ENCODE results near the gene ASCC3.

The ASCC3 gene

DNA sequence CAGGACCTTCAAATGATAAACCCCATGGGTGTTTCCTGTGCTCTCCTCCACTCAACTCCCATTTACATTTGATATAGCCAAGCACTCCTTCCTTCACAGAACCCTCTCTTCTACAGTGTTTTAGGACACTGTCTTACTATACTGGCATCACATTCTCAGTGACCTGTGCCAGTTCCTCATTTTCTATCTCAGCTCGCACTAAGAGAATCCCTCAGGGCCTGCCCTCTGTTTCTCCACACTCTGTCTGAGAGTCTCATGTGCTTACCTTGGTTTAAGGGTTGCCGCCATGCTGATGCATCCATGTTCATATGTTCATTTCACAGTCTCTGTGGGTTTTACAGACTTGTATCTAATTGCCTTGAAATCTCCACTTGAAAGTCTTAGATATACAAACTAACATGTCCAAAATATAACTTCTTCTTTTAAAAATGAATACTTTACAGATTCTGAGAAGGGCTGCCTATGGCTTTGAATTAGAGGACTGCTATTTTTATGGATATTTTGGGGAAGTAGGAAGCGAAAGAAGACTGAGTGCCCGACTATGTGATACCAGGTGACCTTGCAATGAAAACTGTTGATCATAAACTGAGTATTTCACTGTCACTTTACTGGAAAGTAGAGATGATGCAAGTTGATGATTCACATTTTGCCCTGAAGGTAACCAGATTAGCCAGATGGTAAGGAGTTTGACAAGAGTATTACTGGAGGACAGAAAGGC, 263.3 kb downstream of the ASCC3 start:
- no peak for TF ChIP-seq ZFX (IDR thresholded peaks at IDR 0.05; ENCODE audit: borderline replicate concordance)
- TF ChIP-seq, protein P1, sequence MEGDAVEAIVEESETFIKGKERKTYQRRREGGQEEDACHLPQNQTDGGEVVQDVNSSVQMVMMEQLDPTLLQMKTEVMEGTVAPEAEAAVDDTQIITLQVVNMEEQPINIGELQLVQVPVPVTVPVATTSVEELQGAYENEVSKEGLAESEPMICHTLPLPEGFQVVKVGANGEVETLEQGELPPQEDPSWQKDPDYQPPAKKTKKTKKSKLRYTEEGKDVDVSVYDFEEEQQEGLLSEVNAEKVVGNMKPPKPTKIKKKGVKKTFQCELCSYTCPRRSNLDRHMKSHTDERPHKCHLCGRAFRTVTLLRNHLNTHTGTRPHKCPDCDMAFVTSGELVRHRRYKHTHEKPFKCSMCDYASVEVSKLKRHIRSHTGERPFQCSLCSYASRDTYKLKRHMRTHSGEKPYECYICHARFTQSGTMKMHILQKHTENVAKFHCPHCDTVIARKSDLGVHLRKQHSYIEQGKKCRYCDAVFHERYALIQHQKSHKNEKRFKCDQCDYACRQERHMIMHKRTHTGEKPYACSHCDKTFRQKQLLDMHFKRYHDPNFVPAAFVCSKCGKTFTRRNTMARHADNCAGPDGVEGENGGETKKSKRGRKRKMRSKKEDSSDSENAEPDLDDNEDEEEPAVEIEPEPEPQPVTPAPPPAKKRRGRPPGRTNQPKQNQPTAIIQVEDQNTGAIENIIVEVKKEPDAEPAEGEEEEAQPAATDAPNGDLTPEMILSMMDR (IDR thresholded peaks at IDR 0.05): no peak
- H3K27ac ChIP-seq: no peak overlapping the region

DNA sequence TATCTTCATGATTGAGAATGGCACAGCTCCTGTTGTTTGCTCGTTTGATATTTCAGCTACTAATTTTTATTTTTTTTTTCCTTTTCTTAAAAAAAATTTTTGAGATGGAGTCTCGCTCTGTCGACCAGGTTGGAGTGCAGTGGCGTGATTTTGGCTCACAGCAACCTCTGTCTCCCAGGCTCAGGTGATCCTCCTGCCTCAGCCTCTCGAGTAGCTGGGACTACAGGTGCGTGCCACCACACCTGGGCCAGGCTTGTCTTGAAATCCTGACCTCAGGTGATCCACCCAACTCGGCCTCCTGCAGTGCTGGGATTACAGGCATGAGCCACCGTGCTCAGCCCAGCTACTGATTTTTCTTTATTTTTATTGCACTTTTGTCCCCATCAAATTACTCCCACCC, 266.2 kb downstream of the ASCC3 start:
- H3K27ac ChIP-seq: no peak overlapping the region
- TF ChIP-seq ZFX (IDR thresholded peaks at IDR 0.05; ENCODE audit: borderline replicate concordance): no peak
- TF ChIP-seq, protein P1 (IDR thresholded peaks at IDR 0.05): no peak

DNA sequence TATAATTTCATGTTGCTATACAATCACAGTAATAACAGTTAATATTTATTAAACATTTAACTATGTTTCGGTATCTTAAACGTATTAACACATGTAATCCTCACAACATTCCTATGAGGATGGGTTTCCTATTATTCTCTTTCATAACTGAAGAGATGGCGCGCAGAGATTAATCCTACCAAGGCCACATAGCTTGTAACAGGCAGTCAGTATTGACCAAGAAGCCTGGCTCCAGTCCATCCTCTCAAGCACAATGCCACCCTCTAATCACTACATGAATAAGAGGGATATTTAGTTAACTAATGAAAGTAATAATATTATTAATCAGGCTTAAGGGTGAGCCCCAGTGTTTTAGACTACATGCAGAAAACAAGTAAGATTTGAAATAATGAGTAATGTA, 266.7 kb downstream of the ASCC3 start:
- TF ChIP-seq ZFX (IDR thresholded peaks at IDR 0.05; ENCODE audit: borderline replicate concordance): no peak
- TF ChIP-seq, protein P1 (IDR thresholded peaks at IDR 0.05): no peak
- no peak overlapping the region for H3K27ac ChIP-seq

DNA sequence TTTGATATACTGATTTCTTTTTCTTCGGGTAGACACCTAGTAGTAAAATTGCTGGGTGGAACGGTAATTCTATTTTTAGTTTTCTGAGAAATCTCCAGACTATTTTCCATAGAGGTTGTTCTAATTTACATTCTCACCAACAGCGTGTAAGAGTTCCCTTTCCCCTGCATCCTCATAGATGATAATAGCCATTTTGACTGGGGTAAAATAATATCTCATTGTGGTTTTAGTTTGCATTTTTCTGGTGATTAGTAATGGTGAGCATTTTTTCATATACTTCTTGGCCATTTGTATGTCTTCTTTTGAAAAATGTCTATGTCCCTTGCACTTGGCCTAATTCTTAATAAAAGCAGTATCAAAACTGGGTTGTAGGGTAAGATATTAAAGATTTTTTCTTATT, 267.5 kb downstream of the ASCC3 start:
- no peak overlapping the region for H3K27ac ChIP-seq
- TF ChIP-seq ZFX (IDR thresholded peaks at IDR 0.05; ENCODE audit: borderline replicate concordance): no peak
- TF ChIP-seq, protein P1 (IDR thresholded peaks at IDR 0.05): no peak

DNA sequence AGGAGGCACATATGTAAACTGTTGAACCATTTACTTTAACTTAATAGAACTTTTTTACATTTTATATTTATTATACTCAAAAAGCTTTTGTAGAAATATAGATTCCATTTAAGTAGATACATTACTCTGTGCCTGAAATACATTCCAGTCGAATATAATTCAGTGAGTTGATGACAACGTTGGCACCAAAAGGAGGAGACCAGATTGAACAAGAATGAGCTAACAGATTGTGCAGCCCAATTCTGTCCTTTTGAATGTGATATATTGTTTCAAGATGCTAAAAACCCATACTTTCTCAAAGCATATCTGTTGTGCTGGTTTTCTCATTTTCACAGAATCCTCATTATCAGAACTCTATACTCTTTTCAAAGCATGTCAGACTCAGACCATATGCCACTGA, 269.0 kb downstream of the ASCC3 start:
- TF ChIP-seq, protein P1 (IDR thresholded peaks at IDR 0.05): no peak
- TF ChIP-seq ZFX (IDR thresholded peaks at IDR 0.05; ENCODE audit: borderline replicate concordance): no peak
- H3K27ac ChIP-seq: no peak overlapping the region

DNA sequence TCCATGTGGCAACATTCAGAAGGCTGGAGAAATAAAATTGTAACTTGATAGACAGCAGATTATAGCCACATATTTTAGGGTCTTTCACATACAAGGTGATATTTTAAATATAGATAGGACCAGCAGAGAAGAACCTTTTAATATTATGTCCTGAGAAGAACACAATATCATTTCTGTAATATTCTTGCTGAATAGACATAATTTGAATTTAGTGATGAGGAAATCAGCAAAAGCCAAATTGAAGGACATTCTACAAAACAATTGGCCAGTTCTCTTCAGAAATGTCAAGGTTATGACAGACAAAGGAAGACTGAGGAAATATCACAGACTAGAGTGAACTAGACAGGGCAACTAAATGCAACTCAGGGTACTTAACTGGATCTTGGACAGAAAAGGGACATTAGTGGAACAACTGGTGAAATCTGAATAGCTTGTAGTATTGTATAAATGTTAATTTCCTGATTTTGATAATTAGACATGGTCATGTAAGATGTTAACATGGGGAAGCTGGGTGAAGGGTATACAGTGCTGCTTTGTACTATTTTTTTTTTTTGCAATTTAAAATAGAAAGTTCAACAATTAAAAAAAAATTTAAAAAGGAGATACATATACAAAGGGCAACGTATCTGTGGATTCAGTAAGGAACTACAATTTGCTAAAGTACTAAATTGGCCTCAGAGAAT, 281.9 kb downstream of the ASCC3 start:
- TF ChIP-seq ZFX (IDR thresholded peaks at IDR 0.05; ENCODE audit: borderline replicate concordance): no peak
- TF ChIP-seq, protein P1 (IDR thresholded peaks at IDR 0.05): no peak
- H3K27ac ChIP-seq: no peak overlapping the region

DNA sequence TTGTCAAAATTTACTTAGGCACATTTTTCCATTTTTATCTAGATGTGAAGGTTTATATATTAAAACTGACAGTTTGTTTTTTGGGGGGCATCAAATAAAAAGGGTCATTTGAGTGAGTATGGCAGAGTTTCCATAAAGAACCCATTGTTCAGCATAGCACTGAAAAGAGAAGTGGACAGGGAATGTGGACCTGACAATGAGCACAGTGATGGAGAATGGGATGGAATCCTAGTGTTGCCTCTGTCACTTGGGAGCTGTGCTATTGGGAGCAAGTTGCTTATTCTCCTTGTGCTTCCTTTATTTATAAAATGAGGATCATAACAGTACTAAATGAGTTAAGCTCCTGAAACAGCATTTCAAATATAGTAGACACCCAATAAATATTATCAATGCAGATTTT, 285.7 kb downstream of the ASCC3 start:
- TF ChIP-seq, protein P1 (IDR thresholded peaks at IDR 0.05): no peak
- no peak for TF ChIP-seq ZFX (IDR thresholded peaks at IDR 0.05; ENCODE audit: borderline replicate concordance)
- H3K27ac ChIP-seq: no peak overlapping the region

Measured in 22Rv1 (cell line).